ENCODE results near the gene GP9.

Gene GP9

DNA sequence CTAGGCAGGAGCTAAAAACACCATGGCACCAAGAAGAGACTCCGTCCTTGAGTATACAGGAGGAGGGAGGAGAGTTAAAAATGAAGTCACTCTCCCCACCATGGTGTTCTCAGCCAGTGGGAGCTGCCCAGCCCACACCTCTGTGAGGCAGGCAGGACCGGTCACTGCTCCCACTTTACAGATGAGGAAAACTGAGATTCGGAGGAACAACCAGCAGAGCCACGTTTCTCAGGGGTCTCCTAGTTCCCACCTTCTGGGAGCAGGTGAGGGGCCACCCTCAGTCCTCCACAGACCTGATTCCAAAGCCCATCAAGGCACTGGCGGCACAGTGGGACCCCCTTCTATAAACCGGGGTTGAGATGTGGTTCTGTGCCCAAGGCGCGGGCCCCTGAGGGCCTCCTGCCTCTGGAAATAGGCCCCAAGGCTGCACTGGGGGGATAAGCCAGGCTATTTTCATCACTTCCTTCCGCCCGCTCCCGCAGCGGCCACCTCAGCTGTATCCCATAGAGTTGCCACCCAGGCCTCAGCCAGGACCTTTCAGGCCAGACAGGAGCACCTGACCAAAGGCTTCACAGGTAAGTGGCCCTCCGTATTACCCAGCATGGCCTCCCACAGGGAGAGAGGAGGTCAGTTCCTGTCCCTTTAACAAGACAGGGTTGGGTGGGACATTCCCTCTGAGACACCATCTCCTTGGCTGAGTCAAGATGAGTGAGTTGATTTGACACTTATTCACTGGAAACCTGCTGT lies at the start of gene GP9:
GP9 (plus strand) TSS at position 504 of the 747 bp plus-strand sequence. CDS start 961 bp downstream, outside the sequence.
- POLR2A ChIA-PET: no interaction called here
- TF ChIP-seq, protein P1, sequence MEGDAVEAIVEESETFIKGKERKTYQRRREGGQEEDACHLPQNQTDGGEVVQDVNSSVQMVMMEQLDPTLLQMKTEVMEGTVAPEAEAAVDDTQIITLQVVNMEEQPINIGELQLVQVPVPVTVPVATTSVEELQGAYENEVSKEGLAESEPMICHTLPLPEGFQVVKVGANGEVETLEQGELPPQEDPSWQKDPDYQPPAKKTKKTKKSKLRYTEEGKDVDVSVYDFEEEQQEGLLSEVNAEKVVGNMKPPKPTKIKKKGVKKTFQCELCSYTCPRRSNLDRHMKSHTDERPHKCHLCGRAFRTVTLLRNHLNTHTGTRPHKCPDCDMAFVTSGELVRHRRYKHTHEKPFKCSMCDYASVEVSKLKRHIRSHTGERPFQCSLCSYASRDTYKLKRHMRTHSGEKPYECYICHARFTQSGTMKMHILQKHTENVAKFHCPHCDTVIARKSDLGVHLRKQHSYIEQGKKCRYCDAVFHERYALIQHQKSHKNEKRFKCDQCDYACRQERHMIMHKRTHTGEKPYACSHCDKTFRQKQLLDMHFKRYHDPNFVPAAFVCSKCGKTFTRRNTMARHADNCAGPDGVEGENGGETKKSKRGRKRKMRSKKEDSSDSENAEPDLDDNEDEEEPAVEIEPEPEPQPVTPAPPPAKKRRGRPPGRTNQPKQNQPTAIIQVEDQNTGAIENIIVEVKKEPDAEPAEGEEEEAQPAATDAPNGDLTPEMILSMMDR (IDR thresholded peaks at IDR 0.05; ENCODE audit: control extremely low read depth, extremely low read depth, low read depth, missing control alignments): no peak
- CTCF ChIA-PET: interaction anchor here (0.8 to 4.3 kb wide), 4 partner anchors 7 to 185 kb away, joined by 3 to 20 read pairs (median 6); no protein-coding TSS in a partner anchor
- no peak for DNase-seq (ENCODE audit: extremely low spot score)

DNA sequence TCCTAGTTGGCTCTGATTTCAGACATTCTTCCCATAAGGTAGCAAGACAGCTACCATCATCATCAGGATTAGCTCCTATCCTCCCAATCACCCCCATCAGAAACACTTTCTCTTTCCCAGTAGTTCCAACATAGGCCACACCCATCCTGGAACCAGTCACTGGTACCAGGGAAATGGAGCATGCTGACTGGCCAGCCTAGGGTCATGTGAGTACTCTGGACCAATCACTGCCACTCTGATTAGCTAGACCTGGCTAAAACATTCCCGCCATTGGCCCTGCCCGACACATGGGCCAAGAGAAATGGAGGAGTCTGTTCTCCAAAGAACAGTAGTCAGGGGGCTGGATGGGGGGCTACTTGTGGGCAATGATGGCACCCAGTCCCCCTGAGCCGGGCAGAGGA lies 47.1 kb upstream of the GP9 start:
- TF ChIP-seq, protein P1 (IDR thresholded peaks at IDR 0.05; ENCODE audit: control extremely low read depth, extremely low read depth, low read depth, missing control alignments): no peak
- POLR2A ChIA-PET: no interaction called here
- CTCF ChIA-PET: interaction anchor here (1.2 to 6.1 kb wide), 5 partner anchors 13 to 232 kb away, joined by 3 to 44 read pairs (median 13); no protein-coding TSS in a partner anchor
- DNase-seq (ENCODE audit: extremely low spot score): no peak

GRCh38 chr3:129014148-129014547 lies 46.4 kb upstream of the GP9 start:
- POLR2A ChIA-PET: no interaction called here

GRCh38 chr3:129014793-129015345 lies 45.7 kb upstream of the GP9 start:
- DNase-seq (ENCODE audit: extremely low spot score): no peak
- TF ChIP-seq, protein P1 (IDR thresholded peaks at IDR 0.05; ENCODE audit: control extremely low read depth, extremely low read depth, low read depth, missing control alignments): no peak
- ChIA-PET CTCF (interaction anchor here (1.1 to 6.1 kb wide), 5 partner anchors 12 to 231 kb away, joined by 3 to 44 read pairs (median 15); no protein-coding TSS in a partner anchor), POLR2A (no interaction called here)

More at GRCh38 chr3:129014148-129014547, 46.4 kb upstream of the GP9 start:
- CTCF ChIA-PET: interaction anchor here (1.1 to 6.1 kb wide), 3 partner anchors 13 to 232 kb away, joined by 3 to 44 read pairs (median 4); no protein-coding TSS in a partner anchor
- TF ChIP-seq, protein P1 (IDR thresholded peaks at IDR 0.05; ENCODE audit: control extremely low read depth, extremely low read depth, low read depth, missing control alignments): no peak
- no peak for DNase-seq (ENCODE audit: extremely low spot score)

- POLR2A ChIA-PET: no interaction called here
- CTCF ChIA-PET: interaction anchor here (0.9 to 6.1 kb wide), 7 partner anchors 11 to 230 kb away, joined by 3 to 44 read pairs (median 15); no protein-coding TSS in a partner anchor
- TF ChIP-seq, protein P1 (IDR thresholded peaks at IDR 0.05; ENCODE audit: control extremely low read depth, extremely low read depth, low read depth, missing control alignments): no peak
- no peak for DNase-seq (ENCODE audit: extremely low spot score)
Measured at GRCh38 chr3:129015388-129016105, 45.0 kb upstream of the GP9 start.

GRCh38 chr3:129016356-129016719 lies 44.2 kb upstream of the GP9 start:
- CTCF ChIA-PET: interaction anchor here (0.9 to 6.1 kb wide), 8 partner anchors 8 to 229 kb away, joined by 3 to 44 read pairs (median 10); no protein-coding TSS in a partner anchor
- TF ChIP-seq, protein P1 (IDR thresholded peaks at IDR 0.05; ENCODE audit: control extremely low read depth, extremely low read depth, low read depth, missing control alignments): no peak
- peak; percentile 47 for DNase-seq (ENCODE audit: extremely low spot score)
- POLR2A ChIA-PET: no interaction called here
